OCI-LY1 (cell line): ENCODE results near the gene GALNT8.

Experiments
- CTCF ChIP-seq: fragments of 200-600 bp; sonication (generic), shearing (Covaris generic); IDR thresholded peaks from 2 replicates; pipeline ENCODE4 v1.5.1; 2017; ENCODE audit warnings: mild to moderate bottlenecking, antibody characterized with exemption, low read length, moderate library complexity, mixed read lengths
- EZH2 ChIP-seq: fragments of 200-600 bp; sonication (generic), shearing (Covaris generic); IDR thresholded peaks from 2 replicates; pipeline ENCODE4 v1.8.0; 2017; ENCODE audit warnings: borderline replicate concordance, mixed run types, mild to moderate bottlenecking, antibody characterized with exemption, low read length, moderate library complexity, mixed read lengths

GRCh38 chr12:4679711-4680110, 40.5 kb upstream of the GALNT8 start:
- TF ChIP-seq CTCF (no peak), EZH2 (no peak)
